ENCODE results near the gene DPYD.

Gene DPYD

GRCh38 chr1:97451046-97451826, 469.6 kb downstream of the DPYD start:
- DNase-seq (ENCODE audit: low spot score), result no peak

GRCh38 chr1:97441966-97442365, 478.9 kb downstream of the DPYD start:
- no peak for DNase-seq (ENCODE audit: low spot score)

- no peak for DNase-seq (ENCODE audit: low spot score)
Observed at GRCh38 chr1:97433824-97434177, 487.0 kb downstream of the DPYD start.

GRCh38 chr1:97433094-97433823, 487.6 kb downstream of the DPYD start:
- DNase-seq (ENCODE audit: low spot score), result no peak

GRCh38 chr1:97427371-97427770, 493.5 kb downstream of the DPYD start:
- DNase-seq (ENCODE audit: low spot score), result no peak

GRCh38 chr1:97424209-97424608, 496.6 kb downstream of the DPYD start:
- no peak for DNase-seq (ENCODE audit: low spot score)

GRCh38 chr1:97423403-97423802, 497.4 kb downstream of the DPYD start:
- DNase-seq (ENCODE audit: low spot score), result no peak

- no peak for DNase-seq (ENCODE audit: low spot score)
Observed at GRCh38 chr1:97417661-97418060, 503.2 kb downstream of the DPYD start.

- no peak for DNase-seq (ENCODE audit: low spot score)
Observed at GRCh38 chr1:97414682-97415312, 506.0 kb downstream of the DPYD start.

- DNase-seq (ENCODE audit: low spot score), result no peak
Observed at GRCh38 chr1:97412737-97413136, 508.1 kb downstream of the DPYD start.

GRCh38 chr1:97412166-97412565, 508.7 kb downstream of the DPYD start:
- DNase-seq (ENCODE audit: low spot score), result no peak

- no peak for DNase-seq (ENCODE audit: low spot score)
Observed at GRCh38 chr1:97396463-97396862, 524.4 kb downstream of the DPYD start.

GRCh38 chr1:97392701-97393100, 528.1 kb downstream of the DPYD start:
- DNase-seq (ENCODE audit: low spot score), result no peak

GRCh38 chr1:97385536-97386277, 535.1 kb downstream of the DPYD start:
- DNase-seq (ENCODE audit: low spot score), result no peak

- DNase-seq (ENCODE audit: low spot score), result no peak
Observed at GRCh38 chr1:97384294-97384968, 536.4 kb downstream of the DPYD start.

GRCh38 chr1:97383797-97384196, 537.0 kb downstream of the DPYD start:
- DNase-seq (ENCODE audit: low spot score), result no peak

- DNase-seq (ENCODE audit: low spot score), result no peak
Observed at GRCh38 chr1:97382206-97382605, 538.6 kb downstream of the DPYD start.

GRCh38 chr1:97379387-97380075, 541.3 kb downstream of the DPYD start:
- no peak for DNase-seq (ENCODE audit: low spot score)

- no peak for DNase-seq (ENCODE audit: low spot score)
Observed at GRCh38 chr1:97378596-97378995, 542.2 kb downstream of the DPYD start.

- no peak for DNase-seq (ENCODE audit: low spot score)
Observed at GRCh38 chr1:97377432-97378034, 543.3 kb downstream of the DPYD start.
